ENCODE results near the gene TEAD1.

TEAD1 gene

DNA sequence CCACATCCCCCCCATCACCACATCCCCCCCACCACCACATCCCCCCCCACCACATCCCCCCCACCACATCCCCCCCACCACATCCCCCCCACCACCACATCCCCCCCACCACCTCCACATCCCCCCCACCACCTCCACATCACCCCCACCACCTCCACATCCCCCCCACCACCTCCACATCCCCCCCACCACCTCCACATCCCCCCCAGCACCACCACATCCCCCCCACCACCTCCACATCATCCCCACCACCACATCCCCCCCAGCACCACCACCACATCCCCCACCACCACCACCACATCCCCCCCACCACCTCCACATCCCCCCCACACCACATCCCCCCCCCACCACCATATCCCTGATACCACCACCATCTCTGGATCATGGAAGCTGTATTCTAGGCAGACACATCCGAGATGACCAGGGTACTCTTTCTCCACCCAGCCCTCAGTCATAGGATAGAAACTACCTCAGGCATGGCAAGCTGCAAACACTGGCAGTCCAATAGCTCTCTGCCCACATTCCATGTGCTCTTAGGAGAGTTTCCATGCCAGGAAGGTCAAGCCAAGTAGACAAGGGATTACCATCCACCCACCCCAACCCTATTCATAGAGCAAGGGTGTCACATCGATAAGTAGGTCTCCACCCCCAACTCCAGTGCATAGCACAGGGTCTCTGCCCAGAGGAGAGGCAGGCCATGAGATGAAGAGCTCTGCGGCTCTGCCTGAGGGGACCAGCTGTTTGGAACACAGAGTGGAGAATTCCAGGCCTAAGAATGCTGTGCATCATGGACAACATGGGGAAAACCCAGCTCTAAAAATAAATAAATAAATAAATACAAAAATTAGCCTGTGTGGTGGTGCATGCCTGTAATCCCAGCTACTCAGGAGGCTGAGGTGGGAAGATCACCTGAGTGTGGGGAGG lies 33.0 kb upstream of the TEAD1 start:
- Mint-ChIP-seq H3K27ac (peak overlapping the region; percentile 93 to 96 (median 94)), H3K27me3 (ENCODE audit: low read depth) (no peaks in the 10 kb centered on the region), H3K4me3 (peak overlapping the region in 1 of 3 experiments; percentile 41), H3K36me3 (ENCODE audit: low read depth) (peaks cover 3% of the 10 kb centered on the region), H3K9me3 (peaks cover 5% of the 10 kb centered on the region), H3K4me1 (peaks cover 27% of the 10 kb centered on the region)
- TF ChIP-seq, protein P1, sequence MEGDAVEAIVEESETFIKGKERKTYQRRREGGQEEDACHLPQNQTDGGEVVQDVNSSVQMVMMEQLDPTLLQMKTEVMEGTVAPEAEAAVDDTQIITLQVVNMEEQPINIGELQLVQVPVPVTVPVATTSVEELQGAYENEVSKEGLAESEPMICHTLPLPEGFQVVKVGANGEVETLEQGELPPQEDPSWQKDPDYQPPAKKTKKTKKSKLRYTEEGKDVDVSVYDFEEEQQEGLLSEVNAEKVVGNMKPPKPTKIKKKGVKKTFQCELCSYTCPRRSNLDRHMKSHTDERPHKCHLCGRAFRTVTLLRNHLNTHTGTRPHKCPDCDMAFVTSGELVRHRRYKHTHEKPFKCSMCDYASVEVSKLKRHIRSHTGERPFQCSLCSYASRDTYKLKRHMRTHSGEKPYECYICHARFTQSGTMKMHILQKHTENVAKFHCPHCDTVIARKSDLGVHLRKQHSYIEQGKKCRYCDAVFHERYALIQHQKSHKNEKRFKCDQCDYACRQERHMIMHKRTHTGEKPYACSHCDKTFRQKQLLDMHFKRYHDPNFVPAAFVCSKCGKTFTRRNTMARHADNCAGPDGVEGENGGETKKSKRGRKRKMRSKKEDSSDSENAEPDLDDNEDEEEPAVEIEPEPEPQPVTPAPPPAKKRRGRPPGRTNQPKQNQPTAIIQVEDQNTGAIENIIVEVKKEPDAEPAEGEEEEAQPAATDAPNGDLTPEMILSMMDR (IDR thresholded peaks at IDR 0.05; ENCODE audit: unreplicated experiment in 3 of 3), result no peak

DNA sequence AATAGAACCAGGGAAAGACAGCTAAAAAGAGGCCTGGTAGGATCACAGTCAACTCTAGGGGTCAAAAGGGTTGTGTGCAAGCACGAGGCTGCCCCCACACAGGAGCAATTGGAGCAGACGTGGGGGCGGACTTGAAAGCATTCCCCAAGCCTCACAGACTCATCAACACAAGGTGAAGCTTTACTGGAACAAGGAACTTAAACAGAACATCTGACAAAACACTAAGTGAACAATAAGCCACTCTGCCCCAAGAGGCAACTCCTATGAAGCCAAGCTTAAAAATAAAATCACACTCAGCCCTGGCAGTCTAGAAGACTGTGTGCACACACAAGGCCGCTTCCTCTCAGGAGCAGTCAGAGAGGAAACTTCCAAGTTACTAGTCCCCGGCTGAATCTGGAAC lies 32.2 kb upstream of the TEAD1 start:
- H3K4me3 Mint-ChIP-seq, result no peak overlapping the region
- H3K9me3 Mint-ChIP-seq, result peaks cover 5% of the 10 kb centered on the region
- peak overlapping the region; percentile 93 to 96 (median 94) for H3K27ac Mint-ChIP-seq
- H3K27me3 Mint-ChIP-seq (ENCODE audit: low read depth), result no peaks in the 10 kb centered on the region
- H3K36me3 Mint-ChIP-seq (ENCODE audit: low read depth), result peaks cover 3% of the 10 kb centered on the region
- H3K4me1 Mint-ChIP-seq, result peaks cover 27% of the 10 kb centered on the region
- TF ChIP-seq, protein P1 (IDR thresholded peaks at IDR 0.05; ENCODE audit: unreplicated experiment in 3 of 3), result no peak

DNA sequence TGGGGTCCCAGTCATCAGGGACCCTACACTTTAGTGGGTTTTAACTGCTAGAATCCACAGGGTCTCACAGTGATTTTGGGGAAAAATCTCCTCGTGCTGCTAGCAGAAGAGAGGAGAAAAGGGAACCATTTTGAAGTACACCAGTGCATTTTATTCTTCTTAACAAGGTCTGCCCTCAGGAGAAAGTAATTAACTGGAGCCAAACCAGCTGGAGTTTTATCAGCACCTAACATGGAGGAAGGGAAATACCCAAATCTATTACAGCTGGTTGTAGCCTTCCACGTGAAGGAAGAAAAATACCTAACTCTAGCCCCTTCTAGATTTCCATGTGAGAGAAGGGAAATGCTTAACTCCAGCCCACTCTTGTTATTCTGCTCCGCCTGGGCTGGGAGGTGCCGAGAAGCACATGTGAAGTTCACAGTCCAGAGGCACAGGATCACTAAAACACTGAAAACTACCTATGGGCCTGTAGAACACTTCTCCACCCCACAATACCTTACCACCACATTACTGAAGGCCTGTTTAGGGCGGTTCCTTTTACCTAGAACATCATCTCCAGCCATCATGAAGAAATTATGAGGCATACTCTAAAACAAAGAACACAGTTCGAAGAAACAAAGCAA lies 31.3 kb upstream of the TEAD1 start:
- H3K27ac Mint-ChIP-seq, result peak overlapping the region; percentile 16 to 96 (median 93)
- peaks cover 5% of the 10 kb centered on the region for H3K9me3 Mint-ChIP-seq
- peaks cover 27% of the 10 kb centered on the region for H3K4me1 Mint-ChIP-seq
- TF ChIP-seq, protein P1 (IDR thresholded peaks at IDR 0.05; ENCODE audit: unreplicated experiment in 3 of 3), result no peak
- H3K36me3 Mint-ChIP-seq (ENCODE audit: low read depth), result peaks cover 3% of the 10 kb centered on the region
- H3K4me3 Mint-ChIP-seq, result no peak overlapping the region
- no peaks in the 10 kb centered on the region for H3K27me3 Mint-ChIP-seq (ENCODE audit: low read depth)

DNA sequence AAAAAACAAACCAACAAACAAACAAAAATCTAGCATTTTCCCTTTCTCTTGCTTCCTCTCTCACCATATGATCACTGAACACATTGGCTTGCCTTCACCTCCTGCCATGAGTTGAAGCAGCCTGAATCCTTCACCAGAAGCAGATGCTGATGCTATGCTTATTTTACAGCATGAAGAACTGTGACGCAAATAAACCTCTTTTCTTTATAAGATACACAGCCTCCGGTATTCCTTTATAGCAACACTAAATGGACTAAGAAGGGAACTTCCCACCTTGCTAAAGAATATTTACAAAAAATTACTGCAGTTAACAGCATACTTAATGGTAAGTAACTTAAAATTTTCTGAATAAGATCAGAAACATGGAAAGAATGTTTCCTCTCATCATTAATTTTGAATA lies 27.7 kb upstream of the TEAD1 start:
- no peaks in the 10 kb centered on the region for H3K36me3 Mint-ChIP-seq (ENCODE audit: low read depth)
- peaks cover 18% of the 10 kb centered on the region for H3K4me1 Mint-ChIP-seq
- H3K9me3 Mint-ChIP-seq, result peaks cover 7% of the 10 kb centered on the region
- no peak overlapping the region for H3K27ac Mint-ChIP-seq
- no peaks in the 10 kb centered on the region for H3K27me3 Mint-ChIP-seq (ENCODE audit: low read depth)
- TF ChIP-seq, protein P1 (IDR thresholded peaks at IDR 0.05; ENCODE audit: unreplicated experiment in 3 of 3), result no peak
- no peak overlapping the region for H3K4me3 Mint-ChIP-seq

DNA sequence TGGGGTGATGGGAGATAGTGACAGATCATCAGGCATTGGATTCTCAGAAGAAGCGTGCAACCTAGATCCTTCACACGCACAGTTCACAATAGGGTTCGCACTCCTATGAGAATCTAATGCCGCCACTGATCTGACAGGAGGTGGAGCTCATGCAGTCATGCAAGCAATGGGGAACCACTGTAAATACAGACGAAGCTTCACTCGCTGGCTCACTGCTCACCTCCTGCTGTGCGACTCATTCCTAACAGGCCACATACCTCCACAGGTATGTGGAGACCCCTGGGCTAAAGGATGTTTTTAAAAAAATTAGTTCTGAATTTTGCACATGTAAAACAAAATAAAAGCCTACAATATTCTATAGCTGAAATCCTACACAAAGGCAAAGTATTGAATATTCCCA lies 20.5 kb upstream of the TEAD1 start:
- no peaks in the 10 kb centered on the region for H3K4me1 Mint-ChIP-seq
- H3K4me3 Mint-ChIP-seq, result no peak overlapping the region
- no peak overlapping the region for H3K27ac Mint-ChIP-seq
- TF ChIP-seq, protein P1 (IDR thresholded peaks at IDR 0.05; ENCODE audit: unreplicated experiment in 3 of 3), result no peak
- H3K9me3 Mint-ChIP-seq, result peaks cover 20% of the 10 kb centered on the region
- H3K27me3 Mint-ChIP-seq (ENCODE audit: low read depth), result no peaks in the 10 kb centered on the region
- H3K36me3 Mint-ChIP-seq (ENCODE audit: low read depth), result no peaks in the 10 kb centered on the region

Measured in nephron (organoid).